NT2/D1 (cell line): ENCODE data around the gene MFAP2.

Experiments used
- SUZ12 ChIP-seq: IDR thresholded peaks from 2 replicates; pipeline ENCODE4 v1.6.1; 2011; ENCODE audit not compliant: insufficient read length, insufficient read depth; ENCODE audit errors: extremely low read depth
- YY1 ChIP-seq: IDR thresholded peaks from 2 replicates; pipeline ENCODE4 v1.6.1; 2011; ENCODE audit not compliant: insufficient read length, insufficient read depth
- ZNF274 ChIP-seq: IDR thresholded peaks from 2 replicates; pipeline ENCODE4 v1.6.1; 2011; ENCODE audit warnings: mild to moderate bottlenecking, low read depth, low read length

- TF ChIP-seq YY1: no peak
- no peak for TF ChIP-seq SUZ12
- TF ChIP-seq ZNF274: no peak
Observed at GRCh38 chr1:17028662-17029188, 48.3 kb upstream of the MFAP2 start.
